Measurements from ENCODE around the gene MPDU1. TPM values are rescaled to one million over a fixed set of nuclear protein-coding genes. Genes with fewer than 3 reads are reported as not detected.

The MPDU1 gene
- total RNA-seq, 1 experiment from 2014 or later = 71.0 TPM

DNA sequence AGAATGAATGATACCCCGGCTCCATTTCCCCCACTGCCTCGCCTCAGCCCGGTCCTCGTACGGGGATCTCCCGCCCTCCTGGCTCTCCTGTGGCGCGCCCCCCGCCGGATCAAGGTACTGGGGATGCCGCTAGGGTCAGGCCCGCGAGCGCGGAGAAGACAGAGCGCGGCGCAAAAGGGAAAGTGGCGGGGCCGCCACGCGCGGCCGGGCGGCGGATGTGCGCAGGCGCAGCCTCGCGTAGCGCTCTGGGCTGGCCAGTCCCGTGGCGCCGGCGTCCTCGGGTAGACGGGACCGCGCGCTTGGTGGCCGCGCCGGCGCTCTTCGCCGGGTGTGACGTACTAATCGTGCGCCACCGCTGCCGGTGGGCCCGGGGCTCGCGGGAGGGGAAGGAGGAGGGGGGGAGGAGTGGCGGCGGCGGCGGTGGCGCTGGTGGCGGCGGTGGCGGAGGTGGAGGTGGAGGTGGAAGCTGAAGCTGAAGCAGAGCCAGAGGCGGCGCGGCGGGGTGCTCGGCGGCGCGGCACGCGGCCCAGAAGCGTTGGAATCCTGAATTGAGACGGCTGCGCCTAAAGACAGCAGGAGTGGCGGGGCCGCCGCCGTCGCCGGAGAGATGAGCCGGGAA lies 22.0 kb upstream of the MPDU1 start, which contains the start of gene SENP3:
Gene SENP3, plus strand, starts transcription at position 331 of the 619 bp plus-strand sequence. CDS start 1,158 bp downstream, outside the sequence.
- Histone ChIP-seq H3K9me2 (replicated peaks; ENCODE audit: low read length) (no peaks in the 10 kb centered on the region), H3K27me3 (ENCODE audit: low read length) (no peaks in the 10 kb centered on the region), H3K4me1 (ENCODE audit: insufficient read depth, low read length) (peaks cover 37% of the 10 kb centered on the region), H3K4me2 (ENCODE audit: low read length) (peak within 1 kb of the TSS; percentile 100), H3F3A (ENCODE audit: low read length, unreplicated experiment) (no peaks in the 10 kb centered on the region), H4K20me1 (ENCODE audit: low read length) (no peaks in the 10 kb centered on the region), H3K36me3 (ENCODE audit: low read depth, low read length) (peaks cover 14% of the 10 kb centered on the region; the same call in 1 of the 2 replicates), H3K9me3 (ENCODE audit: low read length) (no peaks in the 10 kb centered on the region), H3K27ac (ENCODE audit: low read length) (peak within 1 kb of the TSS; percentile 73), H2AFZ (ENCODE audit: low read length) (peak within 1 kb of the TSS; percentile 75), H3K79me2 (ENCODE audit: low read length) (peaks cover 42% of the 10 kb centered on the region), H3K4me3 (ENCODE audit: low read length) (peak within 1 kb of the TSS; percentile 95), H3K9ac (ENCODE audit: low read length) (peak within 1 kb of the TSS; percentile 98)
- TF ChIP-seq EZH2phosphoT487 (IDR thresholded peaks at IDR 0.05; ENCODE audit: borderline replicate concordance, low read length) = no peak
- TF ChIP-seq, protein P1, sequence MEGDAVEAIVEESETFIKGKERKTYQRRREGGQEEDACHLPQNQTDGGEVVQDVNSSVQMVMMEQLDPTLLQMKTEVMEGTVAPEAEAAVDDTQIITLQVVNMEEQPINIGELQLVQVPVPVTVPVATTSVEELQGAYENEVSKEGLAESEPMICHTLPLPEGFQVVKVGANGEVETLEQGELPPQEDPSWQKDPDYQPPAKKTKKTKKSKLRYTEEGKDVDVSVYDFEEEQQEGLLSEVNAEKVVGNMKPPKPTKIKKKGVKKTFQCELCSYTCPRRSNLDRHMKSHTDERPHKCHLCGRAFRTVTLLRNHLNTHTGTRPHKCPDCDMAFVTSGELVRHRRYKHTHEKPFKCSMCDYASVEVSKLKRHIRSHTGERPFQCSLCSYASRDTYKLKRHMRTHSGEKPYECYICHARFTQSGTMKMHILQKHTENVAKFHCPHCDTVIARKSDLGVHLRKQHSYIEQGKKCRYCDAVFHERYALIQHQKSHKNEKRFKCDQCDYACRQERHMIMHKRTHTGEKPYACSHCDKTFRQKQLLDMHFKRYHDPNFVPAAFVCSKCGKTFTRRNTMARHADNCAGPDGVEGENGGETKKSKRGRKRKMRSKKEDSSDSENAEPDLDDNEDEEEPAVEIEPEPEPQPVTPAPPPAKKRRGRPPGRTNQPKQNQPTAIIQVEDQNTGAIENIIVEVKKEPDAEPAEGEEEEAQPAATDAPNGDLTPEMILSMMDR (conservative IDR thresholded peaks at IDR 0.05; ENCODE audit: low read depth, low read length) = no peak
- no TSS peak for BruUV-seq (replicated peaks)
- peak; percentile 69 for ATAC-seq
- POLR2A ChIA-PET (ENCODE audit: unreplicated experiment) = interaction anchor here (0.5 to 0.7 kb wide), 3 partner anchors 124 to 157 kb away, joined by 3 read pairs; partner anchors contain the start of gene TMEM102
- peak; percentile 83 for DNase-seq
- intact Hi-C loops (cut with micrococcal nuclease) = loop anchor here (1.0 kb wide), 1 partner anchor 47 kb away; no protein-coding TSS in a partner anchor
- CTCF ChIA-PET = interaction anchor here (1.6 kb wide), 1 partner anchor 49 kb away, joined by 4 read pairs; no protein-coding TSS in a partner anchor

DNA sequence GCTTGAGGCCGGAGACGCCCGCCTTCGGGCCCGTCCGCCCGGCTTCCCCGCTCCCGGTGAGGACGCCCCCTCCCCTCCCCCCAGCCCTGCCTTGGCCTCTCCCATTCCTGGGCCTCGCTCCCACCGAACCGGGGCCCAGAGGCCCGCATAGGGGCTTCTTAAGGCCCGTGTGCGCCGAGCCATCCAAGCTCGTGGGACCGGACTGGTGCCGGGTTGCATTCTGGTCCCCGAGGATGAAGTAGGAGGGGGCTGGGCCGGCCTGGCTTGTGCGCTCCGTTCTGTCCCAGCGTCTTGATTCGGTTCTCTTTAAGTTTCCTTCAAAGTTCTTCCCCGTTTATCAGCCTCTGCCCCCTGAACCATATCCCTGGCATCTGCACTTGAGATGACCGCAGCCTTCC lies 21.4 kb upstream of the MPDU1 start:
- intact Hi-C loops (cut with micrococcal nuclease) = no loop called here
- DNase-seq (no peak), ATAC-seq (no peak)
- no peaks in the 10 kb centered on the region for H3F3A ChIP-seq (ENCODE audit: low read length, unreplicated experiment)
- H3K27me3 ChIP-seq (ENCODE audit: low read length) = no peaks in the 10 kb centered on the region
- H3K9me3 ChIP-seq (ENCODE audit: low read length) = no peaks in the 10 kb centered on the region
- H3K4me1 ChIP-seq (ENCODE audit: insufficient read depth, low read length) = peaks cover 37% of the 10 kb centered on the region
- peak overlapping the region; percentile 98 for H3K9ac ChIP-seq (ENCODE audit: low read length)
- peak overlapping the region; percentile 46 for H3K27ac ChIP-seq (ENCODE audit: low read length)
- BruUV-seq (replicated peaks) = TSS peak; percentile 25
- ChIA-PET CTCF (no interaction called here), POLR2A (ENCODE audit: unreplicated experiment) (interaction anchor here (0.5 to 0.7 kb wide), 2 partner anchors 123 to 158 kb away, joined by 3 read pairs; no protein-coding TSS in a partner anchor)
- peaks cover 14% of the 10 kb centered on the region; the same call in 1 of the 2 replicates for H3K36me3 ChIP-seq (ENCODE audit: low read depth, low read length)
- H4K20me1 ChIP-seq (ENCODE audit: low read length) = no peaks in the 10 kb centered on the region
- peaks cover 42% of the 10 kb centered on the region for H3K79me2 ChIP-seq (ENCODE audit: low read length)
- H3K4me2 ChIP-seq (ENCODE audit: low read length) = peak overlapping the region; percentile 100
- no peaks in the 10 kb centered on the region for H3K9me2 ChIP-seq (replicated peaks; ENCODE audit: low read length)
- TF ChIP-seq, protein P1 (conservative IDR thresholded peaks at IDR 0.05; ENCODE audit: low read depth, low read length) = no peak
- TF ChIP-seq EZH2phosphoT487 (IDR thresholded peaks at IDR 0.05; ENCODE audit: borderline replicate concordance, low read length) (no peak), EZH2 (IDR thresholded peaks at IDR 0.05; ENCODE audit: low read length, unreplicated experiment) (no peak)
- H3K4me3 ChIP-seq (ENCODE audit: low read length) = peak overlapping the region; percentile 95
- H2AFZ ChIP-seq (ENCODE audit: low read length) = peak overlapping the region; percentile 73
